ENCODE measurements around the gene TRIML2.

TRIML2 gene

DNA sequence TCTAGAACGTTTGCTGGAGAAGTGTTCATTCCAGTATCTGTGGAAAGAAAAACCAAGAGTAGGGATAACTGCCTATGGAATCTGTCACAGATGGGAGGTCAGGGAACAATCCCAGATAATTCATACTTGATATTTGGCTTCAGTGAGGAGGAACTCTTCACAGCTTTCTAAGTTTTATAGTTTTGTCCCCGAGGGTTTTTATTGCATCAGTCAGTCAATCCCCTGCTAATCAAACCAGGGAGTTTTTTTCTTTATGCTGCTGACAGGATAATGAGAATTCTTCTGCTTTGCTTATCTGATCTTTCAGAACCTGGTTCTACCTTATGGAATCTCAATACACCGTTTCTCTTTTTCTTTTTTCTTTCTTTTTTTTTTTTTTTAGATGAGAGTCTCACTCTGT lies 633 bp upstream of the TRIML2 start:
- no peak for DNase-seq (ENCODE audit: low read depth)
- H3K4me3 ChIP-seq (ENCODE audit: control insufficient read depth, low read depth, low read length): no peak overlapping the region
- TF ChIP-seq CTCF (IDR thresholded peaks at IDR 0.05; ENCODE audit: control insufficient read depth, insufficient read depth, low read depth, low read length, missing control alignments): no peak

DNA sequence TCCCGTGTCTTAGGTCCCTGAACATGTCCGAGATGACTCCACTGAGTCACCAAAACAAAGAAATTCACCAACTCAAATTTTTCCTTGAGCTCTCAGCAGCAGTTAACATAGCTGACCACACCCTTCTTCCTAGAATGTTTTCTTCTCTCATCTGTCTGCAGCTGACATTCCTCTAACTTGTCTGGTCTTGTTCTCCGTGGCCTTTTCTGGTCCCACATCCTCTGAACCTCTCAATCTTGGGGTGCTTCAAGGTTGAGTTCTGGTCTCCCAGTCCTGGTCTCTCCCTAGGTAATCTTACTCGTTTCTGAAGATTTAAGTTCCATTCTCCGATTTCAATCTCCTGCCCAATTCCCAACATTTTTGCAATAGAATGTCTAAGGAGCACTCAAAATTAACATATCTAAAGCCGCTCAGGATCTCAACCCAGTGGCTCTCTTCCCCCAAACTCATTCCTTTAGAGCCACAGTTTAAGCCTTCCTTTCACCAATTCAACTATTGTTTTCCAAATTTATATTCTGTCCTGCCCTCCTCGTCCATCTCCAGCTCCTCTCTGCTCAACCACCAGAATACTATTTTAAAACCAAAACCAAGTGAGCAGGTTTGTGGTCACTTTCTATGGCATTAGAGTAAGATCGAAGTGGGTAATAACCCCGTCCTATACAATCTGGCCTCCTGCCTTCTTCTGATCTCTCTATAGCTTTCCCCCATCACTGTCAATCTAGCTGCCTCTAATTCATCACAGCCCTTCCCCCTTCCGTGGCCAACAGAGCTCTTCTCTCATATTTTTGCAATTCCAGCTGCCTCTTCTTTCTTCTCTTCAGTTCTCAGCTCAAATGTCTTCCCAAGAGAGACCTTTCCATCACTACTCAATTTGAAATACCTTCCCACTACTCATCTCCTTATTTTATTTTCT lies 1.2 kb downstream of the TRIML2 start:
- H3K4me3 ChIP-seq (ENCODE audit: control insufficient read depth, low read depth, low read length): no peak overlapping the region
- TF ChIP-seq CTCF (IDR thresholded peaks at IDR 0.05; ENCODE audit: control insufficient read depth, insufficient read depth, low read depth, low read length, missing control alignments): no peak
- DNase-seq (ENCODE audit: low read depth): no peak

GRCh38 chr4:188106454-188106853 lies 2.9 kb downstream of the TRIML2 start:
- H3K4me3 ChIP-seq (ENCODE audit: control insufficient read depth, low read depth, low read length): no peak overlapping the region
- DNase-seq (ENCODE audit: low read depth): no peak
- no peak for TF ChIP-seq CTCF (IDR thresholded peaks at IDR 0.05; ENCODE audit: control insufficient read depth, insufficient read depth, low read depth, low read length, missing control alignments)

DNA sequence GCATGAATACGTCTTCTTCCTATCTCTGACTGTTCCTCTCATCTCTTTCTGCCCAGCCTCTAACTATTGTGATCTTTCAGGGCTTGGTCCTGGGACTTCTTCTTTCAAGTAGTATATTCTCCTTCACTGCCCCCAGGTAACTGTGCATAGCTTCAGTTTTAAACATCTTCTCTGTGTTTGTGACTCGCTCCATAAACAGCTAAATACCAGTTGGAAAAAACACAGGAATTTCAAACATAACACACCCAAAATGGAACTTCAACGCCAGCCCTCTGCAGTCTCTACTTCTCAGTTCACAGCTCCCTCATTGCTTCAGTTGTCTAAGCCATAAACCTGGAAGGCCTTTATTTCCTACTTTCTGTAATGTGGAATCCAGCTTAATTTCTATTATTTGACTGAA lies 16.6 kb downstream of the TRIML2 start:
- TF ChIP-seq CTCF (IDR thresholded peaks at IDR 0.05; ENCODE audit: control insufficient read depth, insufficient read depth, low read depth, low read length, missing control alignments): no peak
- no peak for DNase-seq (ENCODE audit: low read depth)
- H3K4me3 ChIP-seq (ENCODE audit: control insufficient read depth, low read depth, low read length): no peak overlapping the region

DNA sequence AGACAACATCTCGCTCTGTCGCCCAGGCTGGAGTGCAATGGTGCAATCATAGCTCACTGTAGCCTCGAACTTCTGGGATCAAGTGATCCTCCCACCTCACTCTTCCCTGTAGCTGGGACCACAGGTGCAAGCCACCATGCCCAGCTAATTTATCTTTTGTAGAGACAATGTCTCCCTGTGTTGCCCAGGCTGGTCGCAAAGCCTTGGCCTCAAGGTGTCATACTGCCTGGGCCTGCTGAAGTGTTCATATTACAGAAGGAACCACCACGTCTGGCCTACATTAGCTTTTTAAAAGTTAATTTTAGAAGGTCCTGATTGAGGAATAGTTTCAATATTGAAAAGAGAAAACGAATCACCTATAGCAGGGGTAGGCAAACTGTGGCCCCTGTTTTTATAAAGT lies 22.5 kb downstream of the TRIML2 start:
- TF ChIP-seq CTCF (IDR thresholded peaks at IDR 0.05; ENCODE audit: control insufficient read depth, insufficient read depth, low read depth, low read length, missing control alignments): no peak

DNA sequence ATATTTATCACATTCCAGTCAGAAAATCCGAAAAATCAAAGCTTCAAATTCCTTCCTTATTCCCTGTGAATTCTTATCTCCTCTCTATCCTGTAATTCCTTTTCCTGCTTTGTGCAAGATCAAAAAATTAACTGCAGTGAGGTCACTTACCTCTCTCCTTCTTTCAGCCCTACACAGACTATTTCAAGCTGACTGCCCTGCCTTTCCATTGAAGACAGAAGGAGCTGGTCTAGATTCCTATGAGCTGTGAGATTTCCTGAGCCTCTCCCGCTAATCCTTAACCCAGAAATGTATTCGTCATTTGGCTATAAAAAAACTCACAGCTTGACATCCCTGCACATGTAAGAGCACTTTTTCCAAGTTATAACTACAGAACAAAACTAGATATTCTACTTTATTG lies 26.6 kb downstream of the TRIML2 start:
- TF ChIP-seq CTCF (IDR thresholded peaks at IDR 0.05; ENCODE audit: control insufficient read depth, insufficient read depth, low read depth, low read length, missing control alignments): no peak
- no peak overlapping the region for H3K4me3 ChIP-seq (ENCODE audit: control insufficient read depth, low read depth, low read length)
- DNase-seq (ENCODE audit: low read depth): no peak

More for the DNA sequence above, 22.5 kb downstream of the TRIML2 start:
- no peak for DNase-seq (ENCODE audit: low read depth)
- H3K4me3 ChIP-seq (ENCODE audit: control insufficient read depth, low read depth, low read length): no peak overlapping the region

Data from AG09309 (cell line).